Measurements from ENCODE around the gene SEL1L.
A peak's percentile ranks its signal among the peaks of the same experiment; 100 is the strongest.
"Not testable (repeated sequence)": the region's sequence is repeated elsewhere in the genome, so short reads cannot be mapped to it uniquely, and the experiment has no call there.

Gene SEL1L

GRCh38 chr14:81435391-81436295 lies 98.0 kb downstream of the SEL1L start:
- Histone ChIP-seq H3K27me3 (no peaks in the 10 kb centered on the region), H3K4me3 (ENCODE audit: low read depth, low read length) (peak overlapping the region; percentile 92), H3K9me3 (no peaks in the 10 kb centered on the region), H3K4me1 (peaks cover 8% of the 10 kb centered on the region), H3K36me3 (no peaks in the 10 kb centered on the region)
- no peak for TF ChIP-seq CTCF (IDR thresholded peaks at IDR 0.05; ENCODE audit: low read depth, low read length)
- DNase-seq = peak; percentile 61

- DNase-seq = no peak
- H3K4me3 ChIP-seq (ENCODE audit: low read depth, low read length) = peak overlapping the region; percentile 92
- no peaks in the 10 kb centered on the region for H3K9me3 ChIP-seq
- no peaks in the 10 kb centered on the region for H3K27me3 ChIP-seq
- H3K4me1 ChIP-seq = peaks cover 8% of the 10 kb centered on the region
- no peaks in the 10 kb centered on the region for H3K36me3 ChIP-seq
- no peak for TF ChIP-seq CTCF (IDR thresholded peaks at IDR 0.05; ENCODE audit: low read depth, low read length)
Observed at GRCh38 chr14:81435048-81435390, 98.6 kb downstream of the SEL1L start.

- H3K4me3 ChIP-seq (ENCODE audit: low read depth, low read length) = peak overlapping the region; percentile 19; the same call in 1 of the 2 replicates
- H3K4me1 ChIP-seq = peaks cover 8% of the 10 kb centered on the region
- no peak for TF ChIP-seq CTCF (IDR thresholded peaks at IDR 0.05; ENCODE audit: low read depth, low read length)
- H3K9me3 ChIP-seq = no peaks in the 10 kb centered on the region
- H3K36me3 ChIP-seq = no peaks in the 10 kb centered on the region
- no peak for DNase-seq
- H3K27me3 ChIP-seq = no peaks in the 10 kb centered on the region
Observed at GRCh38 chr14:81434230-81434629, 99.4 kb downstream of the SEL1L start.

- no peak for DNase-seq
- Histone ChIP-seq H3K4me1 (peaks cover 14% of the 10 kb centered on the region), H3K36me3 (no peaks in the 10 kb centered on the region), H3K27me3 (no peaks in the 10 kb centered on the region), H3K9me3 (no peaks in the 10 kb centered on the region), H3K4me3 (ENCODE audit: low read depth, low read length) (no peak overlapping the region)
- no peak for TF ChIP-seq CTCF (IDR thresholded peaks at IDR 0.05; ENCODE audit: low read depth, low read length)
Observed at GRCh38 chr14:81433378-81433777, 100.3 kb downstream of the SEL1L start.

- no peaks in the 10 kb centered on the region for H3K36me3 ChIP-seq
- no peaks in the 10 kb centered on the region for H3K9me3 ChIP-seq
- H3K27me3 ChIP-seq = no peaks in the 10 kb centered on the region
- TF ChIP-seq CTCF (IDR thresholded peaks at IDR 0.05; ENCODE audit: low read depth, low read length) = no peak
- no peak for DNase-seq
- no peak overlapping the region for H3K4me3 ChIP-seq (ENCODE audit: low read depth, low read length)
- peaks cover 21% of the 10 kb centered on the region for H3K4me1 ChIP-seq
Observed at GRCh38 chr14:81432219-81432661, 101.4 kb downstream of the SEL1L start.

GRCh38 chr14:81430235-81430634 lies 103.4 kb downstream of the SEL1L start:
- H3K27me3 ChIP-seq = no peaks in the 10 kb centered on the region
- TF ChIP-seq CTCF (IDR thresholded peaks at IDR 0.05; ENCODE audit: low read depth, low read length) = no peak
- no peaks in the 10 kb centered on the region for H3K9me3 ChIP-seq
- no peak overlapping the region for H3K4me3 ChIP-seq (ENCODE audit: low read depth, low read length)
- peaks cover 11% of the 10 kb centered on the region for H3K36me3 ChIP-seq
- DNase-seq = no peak
- peaks cover 34% of the 10 kb centered on the region for H3K4me1 ChIP-seq

GRCh38 chr14:81429749-81430148 lies 103.9 kb downstream of the SEL1L start:
- peaks cover 36% of the 10 kb centered on the region for H3K4me1 ChIP-seq
- H3K9me3 ChIP-seq; H3K27me3 ChIP-seq; H3K4me3 ChIP-seq (ENCODE audit: low read depth, low read length); DNase-seq: not testable (repeated sequence)
- H3K36me3 ChIP-seq = peaks cover 16% of the 10 kb centered on the region

All from BE2C (cell line).